Kasumi-1 (cell line): ENCODE measurements around the gene SPTAN1.

ENCODE experiments used
- DNase-seq, 2 experiments: peaks; one replicate each; lab custom pipeline; 2025; lab: John Stamatoyannopoulos, UW

Gene SPTAN1

GRCh38 chr9:128600099-128600498, 47.7 kb downstream of the SPTAN1 start:
- no peak for DNase-seq

- no peak for DNase-seq
Observed at GRCh38 chr9:128603697-128604096, 51.3 kb downstream of the SPTAN1 start.

GRCh38 chr9:128607642-128608350, 55.4 kb downstream of the SPTAN1 start:
- no peak for DNase-seq

- DNase-seq: no peak
Observed at GRCh38 chr9:128610897-128611296, 58.5 kb downstream of the SPTAN1 start.

- DNase-seq: no peak
Observed at GRCh38 chr9:128611600-128612394, 59.4 kb downstream of the SPTAN1 start.

GRCh38 chr9:128614728-128615127, 62.3 kb downstream of the SPTAN1 start:
- DNase-seq: no peak

- DNase-seq: no peak
Observed at GRCh38 chr9:128615571-128615970, 63.2 kb downstream of the SPTAN1 start.

GRCh38 chr9:128617943-128618342, 65.6 kb downstream of the SPTAN1 start:
- no peak for DNase-seq

- no peak for DNase-seq
Observed at GRCh38 chr9:128619127-128619526, 66.7 kb downstream of the SPTAN1 start.

GRCh38 chr9:128619779-128620178, 67.4 kb downstream of the SPTAN1 start:
- no peak for DNase-seq

GRCh38 chr9:128621730-128622455, 69.5 kb downstream of the SPTAN1 start:
- no peak for DNase-seq

GRCh38 chr9:128624566-128624965, 72.2 kb downstream of the SPTAN1 start:
- no peak for DNase-seq

GRCh38 chr9:128625391-128626146, 73.2 kb downstream of the SPTAN1 start:
- DNase-seq: no peak

GRCh38 chr9:128626181-128626580, 73.8 kb downstream of the SPTAN1 start:
- DNase-seq: no peak

GRCh38 chr9:128627127-128627715, 74.8 kb downstream of the SPTAN1 start:
- no peak for DNase-seq

GRCh38 chr9:128627906-128628305, 75.5 kb downstream of the SPTAN1 start:
- DNase-seq: no peak

- no peak for DNase-seq
Observed at GRCh38 chr9:128628471-128629048, 76.2 kb downstream of the SPTAN1 start.

GRCh38 chr9:128629136-128629535, 76.7 kb downstream of the SPTAN1 start:
- DNase-seq: no peak

GRCh38 chr9:128629852-128630545, 77.6 kb downstream of the SPTAN1 start:
- no peak for DNase-seq

- DNase-seq: no peak
Observed at GRCh38 chr9:128631636-128632035, 79.2 kb downstream of the SPTAN1 start.

- no peak for DNase-seq
Observed at GRCh38 chr9:128632066-128632465, 79.7 kb downstream of the SPTAN1 start.
